Activated CD8-positive, alpha-beta T cell treated with anti-CD3 and anti-CD28 coated beads, Interleukin-2, amount 10 ng/mL, durations not matched to agents 7 days and 5 days (primary cell): ENCODE results near the gene SLC6A1. TPM values are rescaled to one million over a fixed set of nuclear protein-coding genes. Genes with fewer than 3 reads are reported as not detected.

Experiments
- ATAC-seq: fragments of 150-1000 bp; cut with Tn5 transposase; one replicate; pipeline ENCODE4 v1.10.0; 2021; ENCODE audit warnings: moderate library complexity
- CTCF ChIA-PET: fragments of 350-600 bp; sonication (Branson Sonifier 250); formaldehyde crosslinking; loops from one replicate; lab custom pipeline; 2021; ENCODE audit warnings: antibody characterized with exemption; lab: Charles Lee
- POLR2A ChIA-PET: fragments of 350-600 bp; sonication (Branson Sonifier 250); formaldehyde crosslinking; loops from one replicate; lab custom pipeline; 2021; ENCODE audit warnings: antibody characterized with exemption; lab: Charles Lee
- DNase-seq: peaks from one replicate; pipeline ENCODE4 v3.0.0-alpha.2; 2020
- H3K27ac Mint-ChIP-seq: one replicate; pipeline ENCODE4 v1.8.0; 2021; ENCODE audit warnings: mild to moderate bottlenecking, mixed read lengths
- H3K27me3 Mint-ChIP-seq: one replicate; pipeline ENCODE4 v1.8.0; 2021; ENCODE audit warnings: low read depth, mixed read lengths
- H3K36me3 Mint-ChIP-seq: one replicate; pipeline ENCODE4 v1.8.0; 2021; ENCODE audit warnings: low read depth, mixed read lengths
- H3K4me1 Mint-ChIP-seq: one replicate; pipeline ENCODE4 v1.8.0; 2021; ENCODE audit warnings: low read depth, mixed read lengths
- H3K4me3 Mint-ChIP-seq: one replicate; pipeline ENCODE4 v1.8.0; 2021; ENCODE audit warnings: mild to moderate bottlenecking, mixed read lengths
- H3K9me3 Mint-ChIP-seq: one replicate; pipeline ENCODE4 v1.8.0; 2022; ENCODE audit warnings: mixed read lengths; ENCODE audit not compliant: insufficient read depth
- total RNA-seq, 2 experiments: library from RNA; stranded (reverse); gene quantifications; one replicate each; pipeline ENCODE4 v1.2.3, GENCODE V29; 2021

The SLC6A1 gene
- not detected for total RNA-seq

- Mint-ChIP-seq H3K9me3 (no peaks in the 10 kb centered on the region), H3K36me3 (no peaks in the 10 kb centered on the region), H3K4me1 (no peaks in the 10 kb centered on the region), H3K4me3 (peak within 1 kb of the TSS; percentile 35), H3K27ac (no peak within 1 kb of the TSS), H3K27me3 (peaks cover 58% of the 10 kb centered on the region)
- ATAC-seq (peak; percentile 36), DNase-seq (no peak)
- ChIA-PET POLR2A (no interaction called here), CTCF (interaction anchor here (1.1 kb wide), 1 partner anchor 10 kb away, joined by 3 read pairs; no protein-coding TSS in a partner anchor)
Measured at GRCh38 chr3:10992017-10992942, at the start of gene SLC6A1. Gene SLC6A1 (plus strand): TSS chr3:10992748. CDS start chr3:11017212, 24,464 bp downstream.

GRCh38 chr3:10944866-10945265 is 47.7 kb upstream of the SLC6A1 start:
- DNase-seq (no peak), ATAC-seq (no peak)
- CTCF ChIA-PET = interaction anchor here (0.6 to 1.6 kb wide), 6 partner anchors 10 to 390 kb away, joined by 3 to 4 read pairs (median 4); no protein-coding TSS in a partner anchor
- Mint-ChIP-seq H3K4me1 (no peaks in the 10 kb centered on the region), H3K36me3 (no peaks in the 10 kb centered on the region), H3K4me3 (no peak overlapping the region), H3K27ac (no peak overlapping the region), H3K9me3 (no peaks in the 10 kb centered on the region), H3K27me3 (no peaks in the 10 kb centered on the region)
- POLR2A ChIA-PET = interaction anchor here (0.6 kb wide), 1 partner anchor 103 kb away, joined by 4 read pairs; no protein-coding TSS in a partner anchor

DNA sequence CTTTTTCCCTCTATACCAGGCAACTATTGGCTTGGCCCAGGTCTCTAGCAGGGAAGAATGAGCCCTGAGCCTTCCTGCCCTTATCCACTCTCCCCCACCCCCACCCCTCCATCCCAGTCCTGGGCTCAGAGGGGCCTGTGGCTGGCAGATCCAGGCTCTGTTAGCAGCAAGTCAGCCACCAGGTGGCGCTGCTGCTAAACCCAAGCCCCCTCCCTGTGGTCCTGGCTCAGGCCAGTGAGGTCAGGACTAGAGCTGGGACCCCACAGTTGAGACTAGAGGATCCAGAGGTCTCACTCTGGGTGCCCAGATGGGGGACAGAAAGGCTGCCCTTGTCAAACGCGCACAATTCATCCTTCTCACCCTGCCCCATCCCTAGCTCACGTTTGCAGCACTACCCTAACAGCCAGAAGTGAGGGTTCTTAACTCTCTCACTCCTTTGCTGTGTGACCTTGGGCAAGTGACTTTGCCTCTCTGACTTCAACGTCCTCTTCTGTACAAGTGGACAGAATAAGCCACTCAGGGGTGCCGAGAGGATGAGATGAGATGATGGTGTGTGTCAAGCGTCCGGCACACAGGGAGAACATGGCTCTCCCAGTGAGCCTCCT is 46.8 kb upstream of the SLC6A1 start:
- Mint-ChIP-seq H3K4me1 (no peaks in the 10 kb centered on the region), H3K36me3 (no peaks in the 10 kb centered on the region), H3K4me3 (no peak overlapping the region), H3K9me3 (no peaks in the 10 kb centered on the region), H3K27ac (no peak overlapping the region), H3K27me3 (no peaks in the 10 kb centered on the region)
- ATAC-seq (peak; percentile 85), DNase-seq (peak; percentile 65)
- CTCF ChIA-PET = interaction anchor here (1.0 to 1.6 kb wide), 8 partner anchors 19 to 389 kb away, joined by 3 to 5 read pairs (median 4); no protein-coding TSS in a partner anchor
- POLR2A ChIA-PET = no interaction called here

DNA sequence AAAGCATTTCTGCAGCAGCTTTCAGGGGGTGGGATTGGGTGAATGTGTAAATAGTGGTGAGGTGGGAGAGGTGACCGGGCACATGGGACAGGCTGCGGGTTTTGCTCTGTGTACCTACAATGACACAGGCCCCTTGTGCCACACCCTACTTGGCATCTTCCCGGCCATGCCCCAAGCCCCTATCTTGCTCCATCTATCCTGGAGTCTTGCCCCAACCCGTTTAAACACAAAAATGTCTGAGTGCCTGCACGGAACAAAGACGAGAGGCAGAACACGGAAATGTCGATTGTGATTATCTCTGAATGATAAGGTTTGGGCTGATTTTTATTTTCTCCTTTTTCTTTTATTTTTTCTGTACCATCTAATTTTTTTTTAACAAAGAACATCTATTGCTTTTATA is 46.0 kb upstream of the SLC6A1 start:
- CTCF ChIA-PET = interaction anchor here (1.0 to 1.5 kb wide), 4 partner anchors 19 to 159 kb away, joined by 3 to 5 read pairs (median 3); no protein-coding TSS in a partner anchor
- POLR2A ChIA-PET = no interaction called here
- H3K27me3 Mint-ChIP-seq = no peaks in the 10 kb centered on the region
- H3K4me1 Mint-ChIP-seq = no peaks in the 10 kb centered on the region
- no peaks in the 10 kb centered on the region for H3K36me3 Mint-ChIP-seq
- DNase-seq (no peak), ATAC-seq (no peak)
- H3K4me3 Mint-ChIP-seq = no peak overlapping the region
- H3K9me3 Mint-ChIP-seq = no peaks in the 10 kb centered on the region
- no peak overlapping the region for H3K27ac Mint-ChIP-seq

GRCh38 chr3:10948326-10948725 is 44.2 kb upstream of the SLC6A1 start:
- Mint-ChIP-seq H3K36me3 (no peaks in the 10 kb centered on the region), H3K27me3 (no peaks in the 10 kb centered on the region), H3K4me3 (no peak overlapping the region), H3K9me3 (no peaks in the 10 kb centered on the region), H3K4me1 (no peaks in the 10 kb centered on the region), H3K27ac (no peak overlapping the region)
- POLR2A ChIA-PET = no interaction called here
- CTCF ChIA-PET = interaction anchor here (0.9 kb wide), 1 partner anchor 112 kb away, joined by 4 read pairs; no protein-coding TSS in a partner anchor
- no peak for ATAC-seq
- no peak for DNase-seq

DNA sequence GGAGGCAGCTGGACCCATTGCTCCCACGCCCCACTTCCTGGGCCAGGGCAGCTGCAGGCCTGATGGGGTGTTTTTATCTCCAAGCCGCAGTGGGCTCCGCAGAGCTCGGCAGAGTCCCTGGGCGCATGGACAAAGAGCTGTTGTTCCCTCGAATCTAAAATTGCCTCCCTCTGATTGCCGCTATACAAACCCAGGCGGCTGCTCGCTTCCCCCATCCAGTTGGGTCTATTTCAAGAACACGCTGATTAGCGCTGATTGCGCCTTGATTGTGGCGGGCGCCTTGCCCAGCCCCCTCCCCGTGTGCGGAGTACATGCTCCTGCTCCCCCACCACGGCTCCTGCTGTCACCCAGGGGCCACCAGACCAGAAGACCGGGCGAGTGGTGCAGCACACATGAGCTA is 43.4 kb upstream of the SLC6A1 start:
- Mint-ChIP-seq H3K27me3 (no peaks in the 10 kb centered on the region), H3K36me3 (no peaks in the 10 kb centered on the region), H3K27ac (no peak overlapping the region), H3K4me3 (no peak overlapping the region), H3K9me3 (no peaks in the 10 kb centered on the region), H3K4me1 (no peaks in the 10 kb centered on the region)
- ChIA-PET CTCF (no interaction called here), POLR2A (no interaction called here)
- ATAC-seq (no peak), DNase-seq (no peak)

DNA sequence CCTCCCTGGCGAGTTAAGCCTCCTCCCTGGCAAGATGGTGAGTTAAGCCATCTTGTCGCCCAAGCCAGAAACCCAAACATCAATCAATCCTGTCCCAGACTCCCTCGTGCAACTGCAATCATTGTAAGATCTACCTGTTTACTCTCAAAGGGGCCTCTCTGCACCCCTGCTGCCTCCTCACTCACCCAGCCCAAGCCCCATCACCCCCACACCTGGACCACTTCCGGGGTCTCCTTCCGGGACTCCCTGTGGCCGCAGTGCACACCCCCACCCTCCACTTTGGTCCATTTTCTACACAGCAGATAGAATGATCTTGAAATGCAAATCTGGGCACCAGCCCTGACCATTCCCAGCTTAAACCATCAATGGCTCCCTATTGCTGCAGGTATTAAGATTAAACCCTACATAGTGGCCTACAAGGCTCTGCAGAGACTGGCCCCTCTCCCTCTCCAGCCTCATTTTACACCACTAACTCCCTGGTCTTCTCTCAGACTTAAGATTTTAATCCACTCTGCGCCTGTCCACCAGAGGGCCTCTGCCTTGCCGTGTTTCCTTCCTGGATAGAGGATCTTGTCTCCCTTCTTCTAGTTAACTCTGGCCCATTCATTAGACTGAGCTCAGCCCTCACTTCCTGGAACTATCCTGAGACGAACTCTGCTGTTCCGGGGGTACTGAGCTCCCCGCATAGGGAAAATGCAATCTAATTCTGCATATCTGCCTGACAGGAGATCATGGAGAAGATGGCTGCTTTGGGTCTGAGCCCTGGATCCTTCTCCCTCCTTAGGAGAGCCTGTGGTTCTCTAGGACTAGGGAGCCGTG is 41.9 kb upstream of the SLC6A1 start:
- peak; percentile 22 for DNase-seq
- H3K4me1 Mint-ChIP-seq = no peaks in the 10 kb centered on the region
- H3K27ac Mint-ChIP-seq = no peak overlapping the region
- no peaks in the 10 kb centered on the region for H3K36me3 Mint-ChIP-seq
- no peaks in the 10 kb centered on the region for H3K9me3 Mint-ChIP-seq
- POLR2A ChIA-PET = no interaction called here
- H3K4me3 Mint-ChIP-seq = no peak overlapping the region
- CTCF ChIA-PET = interaction anchor here (0.9 to 1.0 kb wide), 2 partner anchors 9 to 10 kb away, joined by 3 read pairs; no protein-coding TSS in a partner anchor
- ATAC-seq = no peak
- no peaks in the 10 kb centered on the region for H3K27me3 Mint-ChIP-seq

GRCh38 chr3:10951295-10951926 is 41.1 kb upstream of the SLC6A1 start:
- Mint-ChIP-seq H3K9me3 (no peaks in the 10 kb centered on the region), H3K4me1 (no peaks in the 10 kb centered on the region), H3K27ac (no peak overlapping the region), H3K4me3 (no peak overlapping the region), H3K36me3 (no peaks in the 10 kb centered on the region), H3K27me3 (no peaks in the 10 kb centered on the region)
- no peak for ATAC-seq
- no peak for DNase-seq
- CTCF ChIA-PET = interaction anchor here (1.0 kb wide), 1 partner anchor 8 kb away, joined by 3 read pairs; no protein-coding TSS in a partner anchor
- POLR2A ChIA-PET = no interaction called here

GRCh38 chr3:10952525-10952924 is 40.0 kb upstream of the SLC6A1 start:
- no peak overlapping the region for H3K4me3 Mint-ChIP-seq
- ATAC-seq = no peak
- no peaks in the 10 kb centered on the region for H3K27me3 Mint-ChIP-seq
- ChIA-PET POLR2A (no interaction called here), CTCF (interaction anchor here (1.3 kb wide), 1 partner anchor 10 kb away, joined by 3 read pairs; no protein-coding TSS in a partner anchor)
- DNase-seq = no peak
- no peaks in the 10 kb centered on the region for H3K4me1 Mint-ChIP-seq
- H3K27ac Mint-ChIP-seq = no peak overlapping the region
- H3K36me3 Mint-ChIP-seq = no peaks in the 10 kb centered on the region
- H3K9me3 Mint-ChIP-seq = no peaks in the 10 kb centered on the region

DNA sequence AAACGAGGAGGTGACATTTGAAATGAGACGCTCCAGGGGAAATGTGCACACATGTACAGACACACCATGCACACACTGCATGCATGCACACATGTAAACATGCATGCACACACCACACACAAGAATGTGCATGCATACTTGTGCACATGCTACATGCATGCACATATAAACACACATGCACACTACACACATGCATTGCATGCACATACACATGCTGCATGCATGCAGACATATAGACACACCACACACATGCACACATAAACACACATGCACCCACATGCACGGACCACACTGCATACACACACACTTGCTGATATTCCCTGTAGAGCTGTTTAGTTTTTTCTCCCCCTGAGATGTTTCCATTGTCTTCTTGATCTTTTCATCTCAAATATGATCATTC is 37.8 kb upstream of the SLC6A1 start:
- no peaks in the 10 kb centered on the region for H3K9me3 Mint-ChIP-seq
- no peak for DNase-seq
- no peaks in the 10 kb centered on the region for H3K36me3 Mint-ChIP-seq
- POLR2A ChIA-PET = no interaction called here
- no peak for ATAC-seq
- CTCF ChIA-PET = interaction anchor here (0.6 to 1.8 kb wide), 2 partner anchors 10 to 105 kb away, joined by 3 to 4 read pairs; no protein-coding TSS in a partner anchor
- no peaks in the 10 kb centered on the region for H3K27me3 Mint-ChIP-seq
- no peaks in the 10 kb centered on the region for H3K4me1 Mint-ChIP-seq
- H3K4me3 Mint-ChIP-seq = no peak overlapping the region
- H3K27ac Mint-ChIP-seq = no peak overlapping the region
